Astrocyte of the hippocampus (primary cell): ENCODE measurements around the gene EIF3F.
"Not testable (repeated sequence)": the region's sequence is repeated elsewhere in the genome, so short reads cannot be mapped to it uniquely, and the experiment has no call there.

Experiments
- DNase-seq: peaks from one replicate; pipeline ENCODE4 v3.0.0; 2011; ENCODE audit warnings: low read depth, low spot score

The EIF3F gene

GRCh38 chr11:7987560-7987883 is 385 bp downstream of the EIF3F start:
- not testable (repeated sequence) for DNase-seq

GRCh38 chr11:7994581-7995278 is 7.6 kb downstream of the EIF3F start:
- DNase-seq = no peak

- no peak for DNase-seq
These were observed 12.7 kb downstream of the EIF3F start for GRCh38 chr11:7999795-8000194.

- DNase-seq = no peak
These were observed 13.3 kb downstream of the EIF3F start for GRCh38 chr11:8000390-8000789.

- DNase-seq = no peak
These were observed 15.5 kb downstream of the EIF3F start for GRCh38 chr11:8002676-8003075.

GRCh38 chr11:8003187-8003586 is 16.1 kb downstream of the EIF3F start:
- no peak for DNase-seq

- DNase-seq = no peak
These were observed 16.9 kb downstream of the EIF3F start for GRCh38 chr11:8004008-8004407.

- DNase-seq = no peak
These were observed 18.4 kb downstream of the EIF3F start for GRCh38 chr11:8005556-8005955.

GRCh38 chr11:8006349-8006977 is 19.3 kb downstream of the EIF3F start:
- peak; percentile 87 for DNase-seq

GRCh38 chr11:8008212-8008611 is 21.1 kb downstream of the EIF3F start:
- no peak for DNase-seq

- no peak for DNase-seq
These were observed 22.7 kb downstream of the EIF3F start for GRCh38 chr11:8009856-8010255.

GRCh38 chr11:8011371-8011770 is 24.2 kb downstream of the EIF3F start:
- no peak for DNase-seq

GRCh38 chr11:8011981-8012444 is 24.9 kb downstream of the EIF3F start:
- DNase-seq = peak; percentile 90

- DNase-seq = no peak
These were observed 26.7 kb downstream of the EIF3F start for GRCh38 chr11:8013833-8014232.

- DNase-seq = peak; percentile 52
These were observed 28.7 kb downstream of the EIF3F start for GRCh38 chr11:8015753-8016239.

- DNase-seq = no peak
These were observed 29.3 kb downstream of the EIF3F start for GRCh38 chr11:8016440-8016839.

GRCh38 chr11:8017071-8017470 is 29.9 kb downstream of the EIF3F start:
- no peak for DNase-seq

- DNase-seq = no peak
These were observed 30.9 kb downstream of the EIF3F start for GRCh38 chr11:8017894-8018483.

- DNase-seq = peak; percentile 90
These were observed 31.6 kb downstream of the EIF3F start for GRCh38 chr11:8018484-8019313.

- DNase-seq = peak; percentile 62
These were observed 32.4 kb downstream of the EIF3F start for GRCh38 chr11:8019314-8020243.

- DNase-seq = no peak
These were observed 33.1 kb downstream of the EIF3F start for GRCh38 chr11:8020244-8020597.
